GM21515 (cell line): ENCODE results near the gene GRM1.

ENCODE experiments used
- ATAC-seq: cut with Tn5 transposase; IDR thresholded peaks from one replicate; pipeline ENCODE4 v1.9.1; 2021; ENCODE audit not compliant: unreplicated experiment

The GRM1 gene

GRCh38 chr6:146361128-146361924 lies 332.5 kb downstream of the GRM1 start:
- ATAC-seq, result no peak

GRCh38 chr6:146363838-146364607 lies 335.2 kb downstream of the GRM1 start:
- ATAC-seq, result no peak

GRCh38 chr6:146364816-146365594 lies 336.1 kb downstream of the GRM1 start:
- ATAC-seq, result no peak

GRCh38 chr6:146367061-146367460 lies 338.2 kb downstream of the GRM1 start:
- ATAC-seq, result no peak

- ATAC-seq, result no peak
Observed at GRCh38 chr6:146369866-146370265, 341.0 kb downstream of the GRM1 start.

GRCh38 chr6:146381486-146381885 lies 352.6 kb downstream of the GRM1 start:
- no peak for ATAC-seq

GRCh38 chr6:146388736-146389364 lies 360.0 kb downstream of the GRM1 start:
- no peak for ATAC-seq

GRCh38 chr6:146389740-146390139 lies 360.9 kb downstream of the GRM1 start:
- ATAC-seq, result no peak

- no peak for ATAC-seq
Observed at GRCh38 chr6:146397638-146398037, 368.8 kb downstream of the GRM1 start.

GRCh38 chr6:146402476-146402875 lies 373.6 kb downstream of the GRM1 start:
- no peak for ATAC-seq

GRCh38 chr6:146408583-146408982 lies 379.7 kb downstream of the GRM1 start:
- no peak for ATAC-seq

- ATAC-seq, result no peak
Observed at GRCh38 chr6:146410851-146411595, 382.2 kb downstream of the GRM1 start.

- ATAC-seq, result no peak
Observed at GRCh38 chr6:146419576-146419975, 390.7 kb downstream of the GRM1 start.

GRCh38 chr6:146420255-146420654 lies 391.4 kb downstream of the GRM1 start:
- ATAC-seq, result no peak

GRCh38 chr6:146422789-146423375 lies 394.0 kb downstream of the GRM1 start:
- no peak for ATAC-seq

- no peak for ATAC-seq
Observed at GRCh38 chr6:146423452-146423851, 394.6 kb downstream of the GRM1 start.

GRCh38 chr6:146426516-146426915 lies 397.7 kb downstream of the GRM1 start:
- ATAC-seq, result no peak

- no peak for ATAC-seq
Observed at GRCh38 chr6:146429831-146430230, 401.0 kb downstream of the GRM1 start.

- ATAC-seq, result no peak
Observed at GRCh38 chr6:146433881-146434731, 405.2 kb downstream of the GRM1 start.
